Activated T-helper 9 cell treated with anti-CD3 and anti-CD28 coated beads, Interleukin-2, amount 50 U/mL, for 16 hours (primary cell): Measurements from ENCODE around the gene TNXB.
"Not testable (repeated sequence)": the region's sequence is repeated elsewhere in the genome, so short reads cannot be mapped to it uniquely, and the experiment has no call there.

ENCODE experiments used
- DNase-seq: peaks from one replicate; pipeline ENCODE4 v3.0.0-alpha.2; 2020; ENCODE audit warnings: low read depth

Gene TNXB

DNA sequence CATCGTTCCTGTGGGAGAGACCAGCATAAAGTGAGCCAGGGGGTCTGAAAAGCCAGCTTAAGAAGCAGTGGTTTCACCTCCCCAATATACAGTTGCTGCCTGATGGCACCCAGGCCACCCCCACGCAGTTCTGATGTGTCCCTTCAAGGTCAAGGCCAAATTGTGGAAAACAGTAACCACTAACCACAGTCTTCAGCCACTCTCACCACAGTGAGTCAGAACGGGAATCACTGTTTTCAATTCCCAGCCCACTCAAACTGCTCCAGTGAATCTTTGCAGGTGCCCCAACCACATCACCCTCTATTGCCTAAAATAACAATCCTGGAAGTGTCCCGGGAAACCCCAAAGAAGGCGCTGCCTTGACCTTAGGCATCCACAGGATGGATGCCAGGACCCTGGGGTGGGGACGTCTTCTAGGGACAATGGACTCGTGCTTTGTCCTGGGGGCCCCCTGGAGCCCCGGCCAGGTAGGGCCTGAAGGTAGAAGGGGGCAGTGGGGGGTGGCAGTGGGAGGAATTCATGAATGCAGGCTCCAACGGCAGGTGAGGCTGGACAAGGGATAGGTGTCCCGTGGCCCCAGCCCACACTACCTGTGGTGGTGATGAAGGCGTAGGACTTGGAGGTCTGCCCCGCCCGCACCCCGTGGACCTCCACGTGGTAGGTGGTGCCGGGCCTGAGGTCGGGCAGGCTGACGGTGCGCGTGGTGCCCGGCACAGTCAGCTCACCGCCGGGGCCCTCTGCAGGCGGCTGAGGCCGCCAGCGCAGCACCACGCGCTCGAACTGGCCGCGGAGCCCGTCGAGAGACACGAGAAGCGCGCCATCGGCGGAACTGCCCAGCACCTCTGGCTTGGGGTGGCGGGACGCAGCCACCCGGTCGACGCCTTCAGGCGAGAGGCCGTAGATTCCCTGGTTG is 22.2 kb downstream of the TNXB start:
- DNase-seq, result no peak

DNA sequence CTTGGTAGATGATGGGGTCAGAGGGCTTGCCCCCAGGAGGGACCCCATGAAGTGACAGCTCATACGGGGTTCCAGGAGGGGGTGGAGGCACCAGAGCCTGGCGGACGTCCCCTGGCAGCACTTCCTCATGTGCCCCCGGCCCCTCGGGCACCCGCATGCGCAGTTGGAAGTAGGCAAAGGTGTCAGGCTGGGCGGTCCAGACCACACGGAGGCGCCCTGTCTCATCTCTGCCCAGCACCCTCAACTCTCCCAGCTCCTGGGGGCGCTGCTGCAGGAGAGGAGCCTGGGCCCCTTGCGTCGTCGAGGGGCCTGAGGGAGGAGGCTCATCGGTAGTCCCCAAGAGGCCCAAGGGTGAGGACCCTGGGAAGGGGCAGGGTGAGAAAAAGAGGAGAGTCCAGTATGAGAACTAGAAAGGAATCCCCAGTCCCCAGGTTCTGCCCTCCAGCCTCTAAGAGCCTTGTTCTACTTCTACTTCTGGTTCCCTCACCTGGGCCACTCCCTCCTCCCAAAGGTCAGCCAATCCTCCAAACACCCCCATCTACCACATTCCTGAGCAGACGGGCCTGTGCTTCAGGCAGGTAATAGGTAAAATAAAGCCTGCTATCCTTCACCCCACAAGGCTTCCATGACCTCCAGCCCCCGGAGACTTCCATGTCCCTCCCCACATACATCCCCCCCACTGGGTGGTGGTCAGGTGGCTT is 23.2 kb downstream of the TNXB start:
- no peak for DNase-seq

DNA sequence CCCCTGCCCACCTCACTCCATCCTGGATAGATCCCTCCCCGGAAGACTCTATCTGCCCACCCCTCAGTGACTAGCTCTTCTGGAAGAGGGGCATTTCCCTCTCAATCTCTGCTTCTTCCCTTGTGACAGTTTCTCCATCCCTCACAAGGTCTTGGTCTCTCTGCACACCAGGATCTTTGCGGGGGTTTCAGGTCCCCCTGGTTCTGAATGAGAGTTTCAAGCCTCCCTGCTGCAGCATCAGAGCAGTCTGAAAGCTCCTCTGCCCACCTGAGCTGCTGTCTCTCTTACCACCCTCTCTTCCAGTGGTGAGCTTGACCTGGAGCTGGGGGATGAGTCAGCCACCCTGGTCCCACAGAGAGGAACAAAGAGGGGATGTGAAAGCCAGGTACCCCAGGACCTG is 24.4 kb downstream of the TNXB start:
- DNase-seq, result no peak

DNA sequence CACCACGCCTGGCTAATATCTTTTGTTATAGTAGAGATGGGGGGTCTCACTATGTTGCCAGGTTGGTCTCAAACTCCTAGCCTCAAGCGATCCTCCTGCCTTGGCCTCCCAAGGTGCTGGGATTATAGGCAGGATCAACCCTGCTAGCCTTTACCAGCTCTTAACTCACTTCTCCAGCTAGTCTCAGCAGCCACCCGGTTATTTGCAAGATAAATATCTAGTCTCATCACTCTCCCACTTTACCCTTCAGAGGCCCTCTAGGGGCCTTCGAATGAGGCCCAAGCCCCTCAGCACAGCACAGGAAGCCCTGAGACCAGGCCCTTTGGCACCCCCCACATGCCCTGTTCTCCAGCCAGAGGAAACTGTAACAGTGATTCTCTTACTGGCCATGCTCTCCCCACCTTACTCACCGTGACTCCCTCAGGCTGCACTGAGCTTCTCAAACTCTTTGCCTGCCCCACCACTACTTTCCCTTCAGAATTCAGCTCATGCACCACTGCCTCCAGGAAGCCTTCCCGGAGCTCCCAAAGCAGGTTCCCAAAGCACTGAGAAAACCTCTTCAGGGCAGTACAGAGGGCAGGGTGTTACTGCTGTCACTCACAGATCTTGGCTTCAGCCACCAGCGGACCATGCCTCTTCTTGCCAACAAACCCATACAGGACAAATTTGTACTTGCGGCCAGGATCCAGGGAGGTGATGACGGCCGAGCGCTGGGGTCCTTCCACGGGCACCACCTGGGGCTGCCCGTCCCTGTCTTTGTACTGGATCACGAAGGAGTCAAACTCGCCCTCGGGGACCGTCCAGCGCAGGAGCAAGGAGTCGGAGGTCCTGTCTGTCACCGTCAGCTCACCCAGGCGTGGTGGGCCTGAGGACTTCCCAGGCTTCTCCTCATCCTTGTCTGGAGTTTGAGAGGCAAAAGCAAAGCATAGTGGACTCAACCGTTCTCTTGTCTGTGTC is 25.0 kb downstream of the TNXB start:
- no peak for DNase-seq

DNA sequence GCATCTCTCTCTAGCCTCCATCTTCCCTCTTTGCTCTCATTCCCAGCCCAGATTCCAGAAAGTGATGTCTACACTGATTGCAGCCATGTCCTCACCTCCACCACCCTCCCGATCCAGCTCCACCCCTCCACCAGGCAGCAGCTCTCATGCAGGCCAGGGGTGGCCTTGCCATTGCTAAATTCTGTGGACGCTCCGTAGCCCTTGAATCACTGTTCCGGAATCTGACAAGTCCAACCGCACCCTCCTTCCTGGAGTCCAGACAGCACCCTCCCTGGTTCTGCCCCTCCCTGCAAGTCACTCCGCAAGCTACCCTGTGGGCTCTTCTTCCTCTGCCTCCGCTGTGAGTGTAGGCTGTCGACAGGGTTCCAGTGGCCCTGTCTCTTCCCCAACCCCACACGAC is 26.2 kb downstream of the TNXB start:
- no peak for DNase-seq

DNA sequence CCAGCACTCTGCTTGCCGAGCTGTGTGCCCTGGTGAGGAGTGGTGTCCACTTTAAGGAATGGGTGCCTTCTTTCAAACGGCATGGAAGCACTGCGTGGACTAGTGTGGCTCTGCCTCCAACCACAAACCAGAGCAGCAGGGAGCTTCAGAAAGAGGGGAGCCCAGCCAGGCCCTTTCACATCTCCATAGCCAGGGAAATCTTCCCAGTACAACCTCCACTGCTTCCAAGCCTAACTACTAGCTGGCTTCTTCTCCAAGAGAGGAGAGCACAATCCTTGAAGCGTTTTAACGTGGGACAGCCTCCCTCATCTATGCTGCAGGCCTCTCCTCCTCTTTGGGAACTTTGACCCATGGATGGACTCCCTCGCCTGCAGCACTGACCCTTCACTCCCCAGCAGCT is 26.7 kb downstream of the TNXB start:
- no peak for DNase-seq

DNA sequence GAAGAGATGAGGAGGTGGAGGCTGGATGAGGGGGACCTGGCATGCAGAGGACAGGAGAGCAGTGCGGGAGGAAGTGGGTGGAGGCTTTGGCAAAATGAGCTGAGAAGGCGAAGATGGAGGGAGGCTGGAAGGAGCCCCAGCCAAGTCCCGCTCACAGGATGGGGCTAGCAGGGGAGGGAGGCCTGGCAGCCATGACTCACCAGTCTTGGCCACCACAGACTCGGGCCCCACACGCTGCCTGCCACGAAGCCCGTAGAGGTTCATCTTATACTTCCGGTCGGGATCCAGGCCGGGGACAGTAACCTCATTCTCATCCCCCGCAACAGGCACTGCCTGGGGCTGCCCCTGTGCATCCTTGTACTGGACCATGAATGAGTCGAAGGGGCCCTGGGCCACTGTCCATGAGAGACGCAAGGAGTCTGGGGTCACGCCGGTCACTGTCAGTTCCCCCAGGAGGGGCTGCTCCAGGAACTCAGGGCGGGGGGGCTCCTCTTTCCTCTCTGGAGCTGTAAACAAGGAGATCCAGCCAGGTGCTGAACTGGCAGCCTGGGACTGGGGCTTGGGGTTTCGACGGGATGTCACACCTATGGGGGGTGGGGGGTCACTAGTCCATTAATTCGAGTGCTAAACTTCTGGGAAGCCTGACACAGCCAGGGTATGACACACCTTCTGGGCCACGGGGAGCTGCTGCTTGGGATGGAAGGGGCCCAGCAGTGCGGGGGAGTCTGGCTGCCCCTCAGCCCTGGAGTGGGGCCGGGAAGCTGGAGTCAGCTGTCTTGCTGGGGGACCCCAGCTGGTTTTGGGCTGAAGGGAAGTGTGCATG is 27.8 kb downstream of the TNXB start:
- DNase-seq, result no peak

DNA sequence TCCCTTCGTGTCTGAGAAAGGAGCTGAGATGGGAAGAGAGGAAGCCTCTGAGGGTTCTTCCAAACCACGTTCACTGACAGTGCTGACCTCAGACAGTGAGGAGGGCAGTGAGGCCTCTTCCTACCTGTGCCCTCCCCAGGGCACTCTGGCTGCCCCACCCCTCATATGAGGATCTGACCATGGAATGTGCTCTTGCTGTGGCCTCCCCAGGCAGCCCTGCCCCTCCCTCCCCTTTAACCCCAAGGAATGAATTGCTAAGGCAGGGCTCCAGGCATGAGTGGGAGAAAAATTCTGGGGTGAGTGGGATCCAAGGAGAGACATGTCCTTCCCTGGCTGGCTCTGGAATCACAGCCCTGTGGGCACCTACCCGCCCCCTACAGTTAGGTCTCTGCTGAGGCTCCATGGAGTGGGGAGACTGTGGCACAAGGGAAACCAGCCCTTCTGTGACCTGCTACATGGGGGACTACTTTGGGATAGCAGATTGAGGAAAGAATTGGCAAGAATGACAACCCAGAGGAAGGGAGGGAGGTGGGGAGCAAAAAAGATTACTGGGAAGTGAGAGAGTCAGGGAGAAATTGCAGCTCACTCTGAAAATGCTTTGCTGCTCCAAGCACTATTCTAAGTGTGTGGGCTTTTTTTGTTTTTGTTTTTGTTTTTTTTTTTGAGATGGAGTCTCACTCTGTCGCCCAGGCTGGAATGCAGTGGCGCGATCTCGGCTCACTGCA is 29.4 kb downstream of the TNXB start:
- no peak for DNase-seq

DNA sequence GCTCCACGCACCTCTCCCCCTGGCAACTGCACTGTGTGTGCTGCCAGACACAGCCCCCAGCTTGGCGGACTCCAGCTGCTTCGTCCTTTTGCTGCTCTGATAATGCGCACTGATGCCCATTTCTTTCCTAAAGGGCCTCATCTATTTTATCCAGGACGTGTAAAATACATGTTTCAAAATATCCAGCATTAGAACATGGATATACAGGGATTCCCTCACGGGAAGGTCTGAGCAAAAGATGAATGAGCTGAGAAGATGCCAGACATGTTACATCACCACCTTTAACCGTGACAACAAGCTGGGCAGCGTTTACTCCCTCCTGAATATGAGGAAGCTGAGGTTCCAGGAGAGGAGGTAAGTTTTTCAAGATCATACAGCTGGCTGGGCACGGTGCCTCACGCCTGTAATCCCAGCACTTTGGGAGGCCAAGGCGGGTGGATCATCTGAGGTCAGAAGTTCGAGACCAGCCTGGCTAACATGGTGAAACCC is 32.8 kb downstream of the TNXB start:
- DNase-seq, result no peak

DNA sequence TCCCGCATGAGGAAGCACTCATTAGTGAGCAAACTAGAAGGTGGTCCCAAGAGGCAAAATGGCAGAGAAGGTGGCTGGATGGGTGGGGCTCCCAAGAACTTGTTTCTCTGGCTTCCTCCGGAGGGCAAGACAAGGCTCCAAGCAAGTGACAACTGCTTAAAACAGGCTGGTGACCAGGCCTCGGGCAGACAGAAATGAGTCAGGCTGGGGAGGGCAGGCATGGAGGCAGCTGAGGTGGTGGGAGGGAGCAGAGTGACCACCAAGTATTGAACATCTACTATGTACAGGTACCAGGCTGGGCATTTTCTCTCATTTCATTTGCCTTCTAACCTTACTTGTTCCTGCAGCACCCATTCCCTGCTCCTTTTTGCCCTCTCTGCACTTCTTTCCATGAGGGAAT is 33.4 kb downstream of the TNXB start:
- no peak for DNase-seq

DNA sequence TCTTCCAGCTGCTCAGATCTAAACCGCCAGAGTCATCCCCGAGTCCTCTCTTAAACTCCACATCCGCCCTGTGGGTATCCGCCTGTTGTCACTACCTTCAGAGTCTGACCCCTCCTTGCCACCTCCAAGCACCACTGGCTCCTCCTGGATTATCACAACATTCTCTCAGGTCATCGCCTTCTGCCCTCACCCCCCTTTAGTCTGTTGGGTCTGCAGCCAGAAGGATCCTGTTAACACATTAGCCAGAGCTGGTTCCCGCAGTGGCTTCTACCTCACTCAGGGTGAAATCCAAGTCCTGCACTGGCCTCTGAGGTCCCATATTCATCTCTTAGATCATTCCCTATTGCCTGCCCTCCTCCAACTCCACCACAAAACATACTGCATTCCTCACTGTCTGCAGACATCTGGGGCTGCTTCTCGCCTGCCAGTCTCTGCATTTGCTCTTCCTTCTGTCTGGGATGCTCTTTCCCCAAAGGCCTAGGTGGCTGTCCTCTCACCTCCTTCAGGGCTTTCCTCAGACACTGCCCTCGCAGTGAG is 34.1 kb downstream of the TNXB start:
- no peak for DNase-seq

DNA sequence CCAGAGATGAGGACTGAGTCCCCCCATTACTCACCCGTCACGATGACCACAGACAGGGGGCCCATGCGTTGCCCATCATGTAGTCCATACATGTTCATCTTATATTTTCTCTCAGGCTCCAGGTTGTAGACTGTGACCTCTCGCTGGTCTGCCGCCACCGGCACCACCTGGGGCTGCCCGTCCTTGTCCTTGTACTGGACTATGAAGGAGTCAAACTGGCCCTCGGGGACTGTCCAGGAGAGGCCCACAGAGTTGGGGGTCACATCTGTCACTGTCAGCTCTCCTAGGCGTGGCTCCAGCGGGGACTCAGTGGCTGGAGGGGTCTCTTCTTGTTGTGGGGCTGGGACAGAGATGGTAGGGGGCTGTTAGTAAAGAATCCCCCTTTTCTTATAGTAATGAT is 35.5 kb downstream of the TNXB start:
- no peak for DNase-seq

DNA sequence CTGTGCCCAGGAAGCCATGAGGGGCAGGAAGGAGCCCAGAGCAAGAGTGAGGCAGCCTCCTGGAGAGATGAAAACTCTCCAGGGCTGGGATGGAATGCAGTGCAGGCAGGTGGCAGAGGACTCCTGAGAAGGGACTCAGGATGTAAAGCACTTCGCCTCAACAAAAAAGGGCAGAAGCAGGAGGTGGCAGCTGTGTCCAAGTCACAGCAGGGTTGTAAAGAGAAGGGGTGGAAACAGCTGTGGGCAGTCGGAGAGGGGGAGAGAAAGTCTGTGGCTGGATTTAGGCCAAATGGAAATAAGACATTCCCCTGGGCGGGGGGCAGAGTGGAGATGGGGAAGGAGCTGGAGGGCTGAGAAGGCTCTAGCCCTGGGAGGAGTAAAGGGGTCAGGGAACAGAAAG is 36.0 kb downstream of the TNXB start:
- no peak for DNase-seq

DNA sequence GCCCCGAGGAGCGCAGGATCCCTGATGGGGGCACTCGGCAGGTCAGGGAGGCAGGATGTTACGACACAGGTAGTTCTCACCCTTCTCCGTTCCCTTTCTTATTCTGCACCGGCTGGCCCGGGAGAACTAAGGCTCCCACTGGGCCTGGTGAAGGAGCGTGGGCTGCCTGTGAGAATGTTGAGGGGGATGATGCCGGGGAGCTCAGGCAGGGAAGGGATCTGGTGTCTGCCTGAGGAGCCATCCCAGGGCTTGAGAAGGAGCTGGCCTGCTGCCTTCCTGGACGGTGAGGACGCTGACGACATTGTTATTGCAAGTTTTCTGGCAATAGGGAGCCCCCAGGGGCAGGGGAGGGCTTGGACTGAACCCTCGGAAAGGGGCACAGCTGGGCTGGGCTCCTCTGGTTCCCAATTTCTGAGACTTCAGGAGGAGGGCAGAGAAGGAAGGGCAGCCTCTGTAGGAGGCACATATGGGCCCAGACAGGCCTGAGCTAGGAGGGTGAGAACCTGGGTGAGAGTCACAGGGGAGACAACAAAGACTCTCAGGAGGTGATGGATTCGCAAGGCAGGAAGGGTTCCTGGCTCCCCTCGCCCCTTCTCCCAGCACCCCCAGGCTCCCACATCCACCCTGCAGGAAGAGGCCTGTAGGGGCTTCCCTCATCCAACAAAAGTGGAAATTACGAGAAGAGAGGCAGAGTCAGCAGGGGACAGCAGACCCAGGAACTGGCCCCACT is 38.2 kb downstream of the TNXB start:
- no peak for DNase-seq

DNA sequence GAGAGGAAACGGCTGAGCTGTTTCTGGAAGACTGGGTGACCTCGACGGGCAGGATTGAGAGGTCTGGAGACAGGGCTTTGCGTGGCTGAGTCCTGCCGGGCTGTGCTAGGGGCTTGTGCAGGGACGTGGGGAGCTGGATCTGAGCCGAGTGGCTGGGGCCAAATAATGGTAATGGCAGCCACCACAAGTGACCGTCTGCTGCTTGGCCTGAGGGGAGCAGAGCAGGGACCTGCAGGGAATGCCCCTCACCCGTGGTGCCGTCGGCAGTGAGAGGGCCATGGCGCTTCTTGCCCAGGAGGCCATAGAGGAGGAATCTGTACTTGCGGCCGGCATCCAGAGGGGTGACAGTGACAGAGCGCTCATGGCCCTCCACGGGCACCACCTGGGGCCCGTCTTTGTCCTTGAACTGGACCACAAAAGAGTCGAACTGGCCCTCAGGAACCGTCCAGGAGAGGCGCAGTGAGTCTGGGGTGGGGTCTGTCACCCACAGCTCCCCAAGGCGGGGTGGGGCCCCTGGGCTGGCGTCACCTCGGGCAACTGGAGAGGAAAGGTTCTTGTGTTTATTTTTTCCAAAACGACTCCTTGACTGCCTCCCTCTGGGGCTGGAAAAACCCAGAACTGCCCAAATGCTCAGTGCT is 39.1 kb downstream of the TNXB start:
- DNase-seq, result no peak

DNA sequence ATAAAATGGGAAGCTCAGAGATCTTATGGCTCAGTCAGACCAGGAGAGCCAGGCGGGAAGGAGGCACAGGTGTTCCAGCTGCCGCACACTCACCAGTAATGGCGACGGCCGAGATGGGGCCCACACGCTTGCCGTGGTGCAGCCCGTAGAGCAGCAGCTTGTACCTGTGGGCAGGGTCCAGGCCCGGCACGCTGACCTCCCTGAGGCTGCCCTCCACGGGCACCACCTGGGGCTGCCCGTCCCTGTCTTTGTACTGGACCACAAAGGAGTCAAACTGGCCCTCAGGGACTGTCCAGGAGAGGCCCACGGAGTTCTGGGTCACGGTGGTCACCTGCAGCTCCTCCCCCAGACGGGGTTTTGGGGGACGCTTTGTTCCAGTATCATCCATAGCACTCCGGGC is 39.7 kb downstream of the TNXB start:
- DNase-seq, result no peak

DNA sequence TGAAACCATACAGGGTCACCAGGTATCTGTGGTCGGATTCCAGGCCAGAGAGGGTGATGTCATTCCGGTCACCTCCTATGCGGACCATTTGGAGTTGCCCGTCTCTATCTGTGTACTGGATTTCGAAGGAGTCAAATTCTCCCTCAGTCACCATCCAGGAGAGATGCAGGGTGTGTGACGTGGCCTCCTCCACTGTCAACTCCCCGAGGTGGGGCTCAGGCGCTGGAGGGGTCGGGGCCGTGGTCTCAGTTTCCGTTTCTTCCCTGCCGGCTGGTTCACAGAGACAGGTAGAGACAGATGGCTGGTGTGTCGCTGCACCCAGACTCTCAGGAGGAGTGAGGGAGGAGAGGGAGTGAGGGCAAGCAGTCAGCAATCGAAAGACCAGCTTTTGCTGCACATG is 40.3 kb downstream of the TNXB start:
- DNase-seq, result no peak

DNA sequence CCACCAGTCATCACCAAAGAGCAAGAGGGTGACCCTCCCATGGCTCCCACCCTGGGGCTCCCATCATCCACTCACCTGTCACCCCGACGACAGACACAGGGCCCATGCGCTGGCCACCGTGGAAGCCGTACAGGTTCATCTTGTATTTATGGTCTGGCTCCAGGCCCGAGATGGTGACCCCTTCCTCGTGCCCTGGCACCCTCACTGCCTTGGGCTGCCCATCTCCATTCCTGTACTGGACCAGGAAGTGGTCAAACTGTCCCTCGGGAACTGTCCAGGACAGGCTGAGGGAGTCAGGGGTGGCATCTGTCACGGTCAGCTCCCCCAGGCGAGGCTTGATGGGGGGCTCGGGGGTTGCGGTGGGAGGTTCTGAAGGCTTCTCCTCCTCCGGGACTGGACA is 40.8 kb downstream of the TNXB start:
- DNase-seq, result not testable (repeated sequence)

DNA sequence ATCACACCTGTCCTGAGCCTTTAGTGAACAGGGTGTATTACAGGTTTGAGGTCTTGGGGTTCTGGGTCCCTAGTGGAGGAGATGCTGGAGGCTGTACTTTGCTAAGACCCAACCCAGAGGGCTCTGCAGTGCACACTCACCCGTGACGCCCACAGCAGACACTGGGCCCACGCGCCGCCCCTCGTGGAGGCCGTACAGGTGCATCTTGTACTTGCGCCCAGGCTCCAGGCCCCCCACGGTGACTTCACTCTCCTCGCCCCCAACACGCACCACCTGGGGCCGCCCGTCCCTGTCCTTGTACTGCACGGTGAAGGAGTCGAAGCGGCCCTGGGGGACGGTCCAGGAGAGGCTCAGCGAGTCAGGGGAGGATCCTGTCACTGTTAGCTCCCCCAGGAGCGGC is 41.6 kb downstream of the TNXB start:
- DNase-seq, result not testable (repeated sequence)
